Measurements from ENCODE around the gene TTC22.

The TTC22 gene

GRCh38 chr1:54810153-54810942, 9.2 kb upstream of the TTC22 start:
- TF ChIP-seq, protein P1, sequence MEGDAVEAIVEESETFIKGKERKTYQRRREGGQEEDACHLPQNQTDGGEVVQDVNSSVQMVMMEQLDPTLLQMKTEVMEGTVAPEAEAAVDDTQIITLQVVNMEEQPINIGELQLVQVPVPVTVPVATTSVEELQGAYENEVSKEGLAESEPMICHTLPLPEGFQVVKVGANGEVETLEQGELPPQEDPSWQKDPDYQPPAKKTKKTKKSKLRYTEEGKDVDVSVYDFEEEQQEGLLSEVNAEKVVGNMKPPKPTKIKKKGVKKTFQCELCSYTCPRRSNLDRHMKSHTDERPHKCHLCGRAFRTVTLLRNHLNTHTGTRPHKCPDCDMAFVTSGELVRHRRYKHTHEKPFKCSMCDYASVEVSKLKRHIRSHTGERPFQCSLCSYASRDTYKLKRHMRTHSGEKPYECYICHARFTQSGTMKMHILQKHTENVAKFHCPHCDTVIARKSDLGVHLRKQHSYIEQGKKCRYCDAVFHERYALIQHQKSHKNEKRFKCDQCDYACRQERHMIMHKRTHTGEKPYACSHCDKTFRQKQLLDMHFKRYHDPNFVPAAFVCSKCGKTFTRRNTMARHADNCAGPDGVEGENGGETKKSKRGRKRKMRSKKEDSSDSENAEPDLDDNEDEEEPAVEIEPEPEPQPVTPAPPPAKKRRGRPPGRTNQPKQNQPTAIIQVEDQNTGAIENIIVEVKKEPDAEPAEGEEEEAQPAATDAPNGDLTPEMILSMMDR (IDR thresholded peaks at IDR 0.05; ENCODE audit: low read depth, low read length, missing control alignments), result peak; percentile 86
- in situ Hi-C loops (cut with HindIII; ENCODE audit: low sequenced_read_pairs), result no loop called here
- no peak overlapping the region for H3K4me3 ChIP-seq (ENCODE audit: low read depth, low read length)
- peak; percentile 12 for DNase-seq (ENCODE audit: low read depth)

DNA sequence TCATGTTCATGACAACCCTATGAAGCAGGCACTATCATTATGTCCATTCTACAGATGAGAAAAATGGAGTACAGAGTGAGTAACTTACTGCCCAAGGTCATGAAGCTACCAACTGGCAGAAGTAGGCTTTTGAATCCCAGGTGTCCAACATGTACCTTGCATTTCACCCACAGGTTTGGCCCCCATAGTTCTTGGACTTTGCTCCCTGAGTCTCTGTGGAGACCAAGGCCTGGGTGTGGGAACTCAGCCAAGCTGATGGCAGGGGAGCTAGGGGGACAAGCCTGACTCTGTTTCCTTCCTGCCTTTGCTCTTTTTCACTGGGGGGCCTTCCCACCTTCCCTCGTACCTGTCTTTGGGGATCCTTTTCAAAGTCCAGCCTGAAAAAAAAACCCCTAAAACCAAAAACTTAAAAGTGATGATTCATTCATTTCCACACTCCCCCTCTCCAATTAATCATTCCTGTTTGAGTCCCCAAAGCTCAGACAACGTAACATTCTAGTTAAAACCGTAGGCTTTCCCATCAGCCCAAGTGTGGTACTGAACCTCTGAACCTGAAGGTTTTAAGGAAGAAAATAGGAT, 8.5 kb upstream of the TTC22 start:
- H3K4me3 ChIP-seq (ENCODE audit: low read depth, low read length), result no peak overlapping the region
- no peak for DNase-seq (ENCODE audit: low read depth)
- in situ Hi-C loops (cut with HindIII; ENCODE audit: low sequenced_read_pairs), result no loop called here
- TF ChIP-seq, protein P1 (IDR thresholded peaks at IDR 0.05; ENCODE audit: low read depth, low read length, missing control alignments), result no peak

- in situ Hi-C loops (cut with HindIII; ENCODE audit: low sequenced_read_pairs), result no loop called here
- no peak for DNase-seq (ENCODE audit: low read depth)
- TF ChIP-seq, protein P1 (IDR thresholded peaks at IDR 0.05; ENCODE audit: low read depth, low read length, missing control alignments), result peak; percentile 54
- no peak overlapping the region for H3K4me3 ChIP-seq (ENCODE audit: low read depth, low read length)
These were observed 7.5 kb upstream of the TTC22 start for GRCh38 chr1:54808443-54809207.

GRCh38 chr1:54807756-54808155, 6.6 kb upstream of the TTC22 start:
- in situ Hi-C loops (cut with HindIII; ENCODE audit: low sequenced_read_pairs), result no loop called here
- no peak overlapping the region for H3K4me3 ChIP-seq (ENCODE audit: low read depth, low read length)
- TF ChIP-seq, protein P1 (IDR thresholded peaks at IDR 0.05; ENCODE audit: low read depth, low read length, missing control alignments), result no peak
- no peak for DNase-seq (ENCODE audit: low read depth)

DNA sequence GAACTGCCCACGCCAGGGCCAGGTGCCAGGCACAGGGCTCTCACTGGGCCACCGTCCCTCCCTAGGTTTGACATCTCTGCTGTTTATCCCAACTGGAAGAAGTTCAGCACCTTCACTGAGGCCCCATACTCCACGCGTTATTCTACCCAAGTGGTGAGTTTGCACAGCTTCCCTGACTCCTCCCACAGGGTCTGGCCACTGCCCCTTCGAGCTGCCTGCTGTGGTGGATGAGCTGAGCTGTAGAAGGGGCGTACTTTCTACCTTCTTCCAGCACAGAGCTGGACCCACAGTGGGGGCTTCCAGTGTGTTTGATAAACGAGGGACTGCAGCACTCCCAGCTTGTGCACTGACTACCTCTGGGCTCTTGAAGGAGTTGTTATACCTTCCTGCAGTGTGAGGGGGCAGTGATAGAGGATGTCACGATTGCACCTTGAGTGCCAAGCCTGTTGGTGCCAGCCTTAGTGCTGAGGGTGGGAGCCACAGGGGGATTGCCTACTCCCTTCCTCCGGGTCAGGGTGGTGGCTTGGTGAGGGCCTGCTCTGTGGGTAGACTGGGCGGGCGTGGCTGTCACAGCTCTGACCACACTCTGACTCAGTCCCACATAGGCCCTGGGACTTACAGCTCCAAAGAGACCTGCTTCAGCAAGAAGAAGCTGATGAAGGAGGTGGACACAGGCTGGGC, 5.9 kb upstream of the TTC22 start:
- in situ Hi-C loops (cut with HindIII; ENCODE audit: low sequenced_read_pairs), result no loop called here

More for the DNA sequence above, 5.9 kb upstream of the TTC22 start:
- TF ChIP-seq, protein P1 (IDR thresholded peaks at IDR 0.05; ENCODE audit: low read depth, low read length, missing control alignments), result no peak
- no peak overlapping the region for H3K4me3 ChIP-seq (ENCODE audit: low read depth, low read length)
- no peak for DNase-seq (ENCODE audit: low read depth)

Measured in astrocyte of the cerebellum (primary cell).